Ishikawa (cell line): ENCODE measurements around the gene TMEM40.

Source experiments
- CEBPB ChIP-seq: IDR thresholded peaks from 2 replicates; pipeline ENCODE4 v1.6.1; 2012
- CREB1 ChIP-seq: IDR thresholded peaks from 2 replicates; pipeline ENCODE4 v1.6.1; 2012; ENCODE audit warnings: low read depth
- EGR1 ChIP-seq: IDR thresholded peaks from 2 replicates; pipeline ENCODE4 v1.6.1; 2012
- EP300 ChIP-seq: IDR thresholded peaks from 2 replicates; pipeline ENCODE4 v1.6.1; 2012; ENCODE audit warnings: borderline replicate concordance
- FOXM1 ChIP-seq: IDR thresholded peaks from 2 replicates; pipeline ENCODE4 v1.6.1; 2012; ENCODE audit warnings: low read depth, borderline replicate concordance
- MAX ChIP-seq: IDR thresholded peaks from 2 replicates; pipeline ENCODE4 v1.6.1; 2012
- NFIC ChIP-seq: IDR thresholded peaks from 2 replicates; pipeline ENCODE4 v1.6.1; 2012
- RAD21 ChIP-seq: IDR thresholded peaks from 2 replicates; pipeline ENCODE4 v1.6.1; 2012; ENCODE audit warnings: low read depth
- TAF1 ChIP-seq: IDR thresholded peaks from 2 replicates; pipeline ENCODE4 v1.6.1; 2012; ENCODE audit warnings: low read depth, mild to moderate bottlenecking
- TCF12 ChIP-seq: IDR thresholded peaks from 2 replicates; pipeline ENCODE4 v1.6.1; 2012; ENCODE audit warnings: low read depth
- TEAD4 ChIP-seq: IDR thresholded peaks from 2 replicates; pipeline ENCODE4 v1.6.1; 2012
- YY1 ChIP-seq: IDR thresholded peaks from 2 replicates; pipeline ENCODE4 v1.6.1; 2012; ENCODE audit warnings: low read depth
- ZBTB7A ChIP-seq: IDR thresholded peaks from 2 replicates; pipeline ENCODE4 v1.6.1; 2012; ENCODE audit warnings: low read depth
- TF ChIP-seq, protein P1 (sequence below): IDR thresholded peaks from 2 replicates; pipeline ENCODE4 v1.6.1; 2012; ENCODE audit warnings: low read depth, mild to moderate bottlenecking
- TF ChIP-seq, protein P2 (sequence below): IDR thresholded peaks from 2 replicates; pipeline ENCODE4 v1.6.1; 2012

Gene TMEM40

DNA sequence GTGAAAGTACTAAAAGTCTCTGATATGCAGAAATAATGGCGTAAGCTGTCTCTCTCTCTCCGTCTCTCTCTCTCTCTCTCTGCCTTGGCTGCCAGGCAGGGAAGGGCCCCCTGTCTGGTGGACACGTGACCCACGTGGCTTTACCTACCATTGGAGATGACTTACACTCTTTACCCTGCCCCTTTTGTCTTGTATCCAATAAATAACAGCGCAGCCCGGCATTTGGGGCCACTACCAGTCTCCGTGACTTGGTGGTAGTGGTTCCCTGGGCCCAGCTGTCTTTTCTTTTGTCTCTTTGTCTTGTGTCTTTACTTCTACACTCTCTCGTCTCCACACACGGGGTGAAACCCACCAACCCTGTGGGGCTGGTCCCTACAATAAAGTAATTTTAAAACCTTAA, 12.2 kb upstream of the TMEM40 start:
- no peak for TF ChIP-seq TAF1
- no peak for TF ChIP-seq CEBPB
- TF ChIP-seq CREB1, result no peak
- TF ChIP-seq EP300, result no peak
- TF ChIP-seq, protein P1, sequence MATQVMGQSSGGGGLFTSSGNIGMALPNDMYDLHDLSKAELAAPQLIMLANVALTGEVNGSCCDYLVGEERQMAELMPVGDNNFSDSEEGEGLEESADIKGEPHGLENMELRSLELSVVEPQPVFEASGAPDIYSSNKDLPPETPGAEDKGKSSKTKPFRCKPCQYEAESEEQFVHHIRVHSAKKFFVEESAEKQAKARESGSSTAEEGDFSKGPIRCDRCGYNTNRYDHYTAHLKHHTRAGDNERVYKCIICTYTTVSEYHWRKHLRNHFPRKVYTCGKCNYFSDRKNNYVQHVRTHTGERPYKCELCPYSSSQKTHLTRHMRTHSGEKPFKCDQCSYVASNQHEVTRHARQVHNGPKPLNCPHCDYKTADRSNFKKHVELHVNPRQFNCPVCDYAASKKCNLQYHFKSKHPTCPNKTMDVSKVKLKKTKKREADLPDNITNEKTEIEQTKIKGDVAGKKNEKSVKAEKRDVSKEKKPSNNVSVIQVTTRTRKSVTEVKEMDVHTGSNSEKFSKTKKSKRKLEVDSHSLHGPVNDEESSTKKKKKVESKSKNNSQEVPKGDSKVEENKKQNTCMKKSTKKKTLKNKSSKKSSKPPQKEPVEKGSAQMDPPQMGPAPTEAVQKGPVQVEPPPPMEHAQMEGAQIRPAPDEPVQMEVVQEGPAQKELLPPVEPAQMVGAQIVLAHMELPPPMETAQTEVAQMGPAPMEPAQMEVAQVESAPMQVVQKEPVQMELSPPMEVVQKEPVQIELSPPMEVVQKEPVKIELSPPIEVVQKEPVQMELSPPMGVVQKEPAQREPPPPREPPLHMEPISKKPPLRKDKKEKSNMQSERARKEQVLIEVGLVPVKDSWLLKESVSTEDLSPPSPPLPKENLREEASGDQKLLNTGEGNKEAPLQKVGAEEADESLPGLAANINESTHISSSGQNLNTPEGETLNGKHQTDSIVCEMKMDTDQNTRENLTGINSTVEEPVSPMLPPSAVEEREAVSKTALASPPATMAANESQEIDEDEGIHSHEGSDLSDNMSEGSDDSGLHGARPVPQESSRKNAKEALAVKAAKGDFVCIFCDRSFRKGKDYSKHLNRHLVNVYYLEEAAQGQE, result no peak
- no peak for TF ChIP-seq MAX
- TF ChIP-seq, protein P2, sequence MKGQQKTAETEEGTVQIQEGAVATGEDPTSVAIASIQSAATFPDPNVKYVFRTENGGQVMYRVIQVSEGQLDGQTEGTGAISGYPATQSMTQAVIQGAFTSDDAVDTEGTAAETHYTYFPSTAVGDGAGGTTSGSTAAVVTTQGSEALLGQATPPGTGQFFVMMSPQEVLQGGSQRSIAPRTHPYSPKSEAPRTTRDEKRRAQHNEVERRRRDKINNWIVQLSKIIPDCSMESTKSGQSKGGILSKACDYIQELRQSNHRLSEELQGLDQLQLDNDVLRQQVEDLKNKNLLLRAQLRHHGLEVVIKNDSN, result no peak
- TF ChIP-seq NFIC, result no peak
- no peak for TF ChIP-seq FOXM1
- no peak for TF ChIP-seq EGR1
- TF ChIP-seq YY1, result no peak
- TF ChIP-seq TEAD4, result no peak
- TF ChIP-seq RAD21, result no peak
- no peak for TF ChIP-seq TCF12
- no peak for TF ChIP-seq ZBTB7A

GRCh38 chr3:12769761-12770160, 10.7 kb upstream of the TMEM40 start:
- TF ChIP-seq TEAD4 (no peak), RAD21 (no peak), MAX (no peak), CEBPB (no peak), EP300 (no peak), EGR1 (no peak), CREB1 (no peak), FOXM1 (no peak), TCF12 (no peak), TAF1 (no peak), ZBTB7A (no peak), NFIC (no peak), YY1 (no peak)
- TF ChIP-seq, protein P1, result no peak
- TF ChIP-seq, protein P2, result no peak

DNA sequence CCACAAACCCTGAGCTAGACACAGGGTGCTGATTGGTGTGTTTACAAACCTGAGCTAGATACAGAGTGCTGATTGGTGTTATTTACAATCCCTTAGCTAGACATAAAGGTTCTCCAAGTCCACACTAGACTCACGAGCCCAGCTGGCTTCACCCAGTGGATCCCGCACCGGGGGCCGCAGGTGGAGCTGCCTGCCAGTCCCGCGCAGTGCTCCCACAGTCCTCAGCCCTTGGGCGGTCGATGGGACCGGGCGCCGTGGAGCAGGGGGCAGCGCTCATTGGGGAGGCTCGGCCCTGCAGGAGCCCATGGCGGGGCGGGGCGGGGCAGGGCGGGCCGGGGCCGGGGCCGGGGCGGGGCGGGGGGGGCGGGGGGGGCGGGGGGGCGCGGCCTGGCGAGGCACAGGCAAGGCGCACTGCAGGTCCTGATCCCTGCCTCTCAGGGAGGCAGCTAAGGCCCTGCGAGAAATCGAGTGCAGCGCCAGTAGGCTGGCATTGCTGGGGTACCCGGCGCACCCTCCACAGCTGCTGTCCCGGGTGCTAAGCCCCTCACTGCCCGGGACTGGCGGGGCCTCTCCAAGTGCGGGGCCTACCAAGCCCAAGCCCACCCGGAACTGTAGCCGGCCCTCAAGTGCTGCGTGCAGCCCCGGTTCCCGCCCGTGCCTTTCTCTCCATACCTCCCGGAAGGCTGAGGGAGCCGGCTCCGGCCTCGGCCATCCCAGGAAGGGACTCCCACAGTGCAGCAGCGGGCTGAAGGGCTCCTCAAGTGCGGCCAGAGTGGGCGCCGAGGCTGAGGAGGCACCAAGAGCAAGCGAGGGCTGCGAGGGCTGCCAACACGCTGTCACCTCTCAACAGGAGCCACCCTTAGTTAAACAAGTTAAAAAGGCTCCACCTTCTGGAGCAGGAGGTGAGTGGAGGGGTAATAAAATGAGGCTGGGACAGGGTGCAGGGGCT, 9.8 kb upstream of the TMEM40 start:
- TF ChIP-seq, protein P1, result no peak
- TF ChIP-seq NFIC (no peak), EGR1 (no peak), EP300 (no peak), RAD21 (no peak), TEAD4 (no peak), TAF1 (no peak), YY1 (no peak), CEBPB (no peak), CREB1 (no peak), ZBTB7A (no peak), TCF12 (no peak), MAX (no peak), FOXM1 (no peak)
- TF ChIP-seq, protein P2, result no peak
